ENCODE data around the gene ASPG.

Gene ASPG

GRCh38 chr14:104150136-104151025, 64.9 kb downstream of the ASPG start (continued):
- TF ChIP-seq ZNF843 (tag by site-specific recombination; IDR thresholded peaks at IDR 0.05) = no peak
- TF ChIP-seq ZFHX2 (tag by site-specific recombination; conservative IDR thresholded peaks at IDR 0.05) = peak; percentile 62
- peak; percentile 89 for TF ChIP-seq ZNF76 (tag by site-specific recombination; IDR thresholded peaks at IDR 0.05; ENCODE audit: borderline replicate concordance, low read depth)
- TF ChIP-seq KLF9 (tag by site-specific recombination; IDR thresholded peaks at IDR 0.05; ENCODE audit: low read depth) = peak; percentile 42; the same call in 1 of the 2 replicates
- peak; percentile 44; the same call in 1 of the 2 replicates for TF ChIP-seq CTCF (tag by site-specific recombination; IDR thresholded peaks at IDR 0.05)
- 0 out of 2 replicates have a peak, but pooled peaks have one; percentile 52 for TF ChIP-seq ZNF24 (tag by site-specific recombination; IDR thresholded peaks at IDR 0.05)
- peak; percentile 63; the same call in 1 of the 2 replicates for TF ChIP-seq ZNF398 (tag by site-specific recombination; IDR thresholded peaks at IDR 0.05)
- TF ChIP-seq GLIS2 (tag by site-specific recombination; IDR thresholded peaks at IDR 0.05) = 0 out of 2 replicates have a peak, but pooled peaks have one; percentile 22
- peak; percentile 21; the same call in 1 of the 2 replicates for TF ChIP-seq ZXDB (tag by site-specific recombination; IDR thresholded peaks at IDR 0.05)
- peak; percentile 75; the same call in 1 of the 2 replicates for TF ChIP-seq ZNF580 (tag by site-specific recombination; IDR thresholded peaks at IDR 0.05)
- TF ChIP-seq ZSCAN30 (tag by site-specific recombination; IDR thresholded peaks at IDR 0.05) = peak; percentile 42
- peak; percentile 54 for TF ChIP-seq SP7 (tag by site-specific recombination; IDR thresholded peaks at IDR 0.05)

- POLR2A ChIA-PET = no interaction called here
- no peak for TF ChIP-seq ZFP3 (tag by site-specific recombination; IDR thresholded peaks at IDR 0.05; ENCODE audit: low read depth)
- TF ChIP-seq ZNF585B (tag by site-specific recombination; IDR thresholded peaks at IDR 0.05) = no peak
- TF ChIP-seq ZSCAN5A (tag by site-specific recombination; IDR thresholded peaks at IDR 0.05) = no peak
- no peak for TF ChIP-seq AEBP2 (tag by site-specific recombination; IDR thresholded peaks at IDR 0.05; ENCODE audit: borderline replicate concordance)
- no peak for TF ChIP-seq ZNF624 (tag by site-specific recombination; IDR thresholded peaks at IDR 0.05)
- TF ChIP-seq BCL11A (tag by site-specific recombination; IDR thresholded peaks at IDR 0.05; ENCODE audit: low read depth) = no peak
- H3K27ac ChIP-seq (ENCODE audit: extremely low read depth, low read depth, low read length) = no peak overlapping the region
- peaks cover 11% of the 10 kb centered on the region for H3K4me1 ChIP-seq (ENCODE audit: control insufficient read depth, insufficient read depth, low read length)
- H3K36me3 ChIP-seq (ENCODE audit: control insufficient read depth in 2 of 2, insufficient read depth in 1 of 2, low read length in 2 of 2) = peaks cover 0 to 17% of the 10 kb centered on the region in 2 experiments; a peak in 1 of 3 replicates
- H3K9me3 ChIP-seq (ENCODE audit: control insufficient read depth, insufficient read depth, low read depth, low read length) = no peaks in the 10 kb centered on the region
- CTCF ChIA-PET = interaction anchor here (0.6 to 0.7 kb wide), 2 partner anchors 358 to 487 kb away, joined by 3 read pairs; no protein-coding TSS in a partner anchor
- H3K4me3 ChIP-seq (ENCODE audit: low read depth, low read length) = no peak overlapping the region
Observed at GRCh38 chr14:104151026-104151381, 65.5 kb downstream of the ASPG start.

Data from HEK293 (cell line).